ENCODE measurements around the gene PKP1. TPM values are rescaled to one million over a fixed set of nuclear protein-coding genes. Genes with fewer than 3 reads are reported as not detected.

The PKP1 gene
- total RNA-seq, 1 experiment from 2014 or later, result 0.30 TPM

- no peak for TF ChIP-seq CTCF (IDR thresholded peaks at IDR 0.05; ENCODE audit: unreplicated experiment)
- Mint-ChIP-seq H3K4me3 (ENCODE audit: unreplicated experiment) (peak overlapping the region; percentile 4), H3K4me1 (ENCODE audit: insufficient read depth, unreplicated experiment) (peaks cover 77% of the 10 kb centered on the region), H3K9me3 (ENCODE audit: unreplicated experiment) (no peaks in the 10 kb centered on the region), H3K27ac (ENCODE audit: low read depth, unreplicated experiment) (peak overlapping the region; percentile 54), H3K36me3 (ENCODE audit: insufficient read depth, unreplicated experiment) (no peaks in the 10 kb centered on the region), H3K27me3 (ENCODE audit: insufficient read depth, unreplicated experiment) (no peaks in the 10 kb centered on the region)
- POLR2A ChIA-PET, result interaction anchor here (0.8 to 46.7 kb wide), 15 partner anchors 3 to 187 kb away, joined by 3 to 3819 read pairs (median 7); partner anchors contain the start of genes PKP1 and TMEM9
- intact Hi-C loops (cut with micrococcal nuclease), result loop anchor here (5.0 kb wide), 1 partner anchor 335 kb away; no protein-coding TSS in a partner anchor
- no TSS peak for BruUV-seq (replicated peaks)
- CTCF ChIA-PET, result interaction anchor here (0.6 to 26.0 kb wide), 15 partner anchors 10 to 170 kb away, joined by 3 to 474 read pairs (median 5); no protein-coding TSS in a partner anchor
- peak; percentile 95 for DNase-seq (ENCODE audit: unreplicated experiment)
Observed at GRCh38 chr1:201302163-201303152, 19.2 kb downstream of the PKP1 start.

GRCh38 chr1:201304126-201304525 is 20.8 kb downstream of the PKP1 start:
- Mint-ChIP-seq H3K9me3 (ENCODE audit: unreplicated experiment) (no peaks in the 10 kb centered on the region), H3K27ac (ENCODE audit: low read depth, unreplicated experiment) (peak overlapping the region; percentile 54), H3K4me3 (ENCODE audit: unreplicated experiment) (no peak overlapping the region), H3K4me1 (ENCODE audit: insufficient read depth, unreplicated experiment) (peaks cover 83% of the 10 kb centered on the region), H3K27me3 (ENCODE audit: insufficient read depth, unreplicated experiment) (no peaks in the 10 kb centered on the region), H3K36me3 (ENCODE audit: insufficient read depth, unreplicated experiment) (no peaks in the 10 kb centered on the region)
- POLR2A ChIA-PET, result interaction anchor here (0.5 to 46.7 kb wide), 5 partner anchors 5 to 574 kb away, joined by 3 to 3819 read pairs (median 159); partner anchors contain the start of gene PKP1
- DNase-seq (ENCODE audit: unreplicated experiment), result no peak
- CTCF ChIA-PET, result interaction anchor here (0.6 to 26.0 kb wide), 12 partner anchors 14 to 144 kb away, joined by 3 to 474 read pairs (median 8); no protein-coding TSS in a partner anchor
- no peak for TF ChIP-seq CTCF (IDR thresholded peaks at IDR 0.05; ENCODE audit: unreplicated experiment)
- intact Hi-C loops (cut with micrococcal nuclease), result loop anchor here (5.0 kb wide), 1 partner anchor 333 kb away; no protein-coding TSS in a partner anchor
- no TSS peak for BruUV-seq (replicated peaks)

GRCh38 chr1:201305815-201306214 is 22.5 kb downstream of the PKP1 start:
- Mint-ChIP-seq H3K27me3 (ENCODE audit: insufficient read depth, unreplicated experiment) (no peaks in the 10 kb centered on the region), H3K27ac (ENCODE audit: low read depth, unreplicated experiment) (peak overlapping the region; percentile 16), H3K4me1 (ENCODE audit: insufficient read depth, unreplicated experiment) (peaks cover 83% of the 10 kb centered on the region), H3K36me3 (ENCODE audit: insufficient read depth, unreplicated experiment) (peaks cover under 1% of the 10 kb centered on the region), H3K4me3 (ENCODE audit: unreplicated experiment) (no peak overlapping the region), H3K9me3 (ENCODE audit: unreplicated experiment) (no peaks in the 10 kb centered on the region)
- BruUV-seq (replicated peaks), result no TSS peak
- no peak for TF ChIP-seq CTCF (IDR thresholded peaks at IDR 0.05; ENCODE audit: unreplicated experiment)
- ChIA-PET CTCF (interaction anchor here (0.6 to 26.0 kb wide), 9 partner anchors 10 to 122 kb away, joined by 3 to 474 read pairs (median 199); no protein-coding TSS in a partner anchor), POLR2A (interaction anchor here (0.7 to 42.9 kb wide), 6 partner anchors 9 to 80 kb away, joined by 3 to 3819 read pairs (median 68); partner anchors contain the start of gene PKP1)
- no peak for DNase-seq (ENCODE audit: unreplicated experiment)
- intact Hi-C loops (cut with micrococcal nuclease), result no loop called here

- no TSS peak for BruUV-seq (replicated peaks)
- Mint-ChIP-seq H3K4me1 (ENCODE audit: insufficient read depth, unreplicated experiment) (peaks cover 85% of the 10 kb centered on the region), H3K9me3 (ENCODE audit: unreplicated experiment) (no peaks in the 10 kb centered on the region), H3K27ac (ENCODE audit: low read depth, unreplicated experiment) (peak overlapping the region; percentile 97), H3K4me3 (ENCODE audit: unreplicated experiment) (peak overlapping the region; percentile 50), H3K36me3 (ENCODE audit: insufficient read depth, unreplicated experiment) (peaks cover 5% of the 10 kb centered on the region), H3K27me3 (ENCODE audit: insufficient read depth, unreplicated experiment) (no peaks in the 10 kb centered on the region)
- POLR2A ChIA-PET, result interaction anchor here (1.3 to 42.9 kb wide), 7 partner anchors 9 to 53 kb away, joined by 3 to 3819 read pairs (median 56); partner anchors contain the start of gene PKP1
- no peak for TF ChIP-seq CTCF (IDR thresholded peaks at IDR 0.05; ENCODE audit: unreplicated experiment)
- intact Hi-C loops (cut with micrococcal nuclease), result no loop called here
- DNase-seq (ENCODE audit: unreplicated experiment), result peak; percentile 90
- CTCF ChIA-PET, result interaction anchor here (0.6 to 26.0 kb wide), 12 partner anchors 12 to 206 kb away, joined by 3 to 474 read pairs (median 9); no protein-coding TSS in a partner anchor
Observed at GRCh38 chr1:201307231-201307630, 23.9 kb downstream of the PKP1 start.

Data from MCF 10A (cell line).